WTC11 (cell line): ENCODE results near the gene LRIG1. TPM values are rescaled to one million over a fixed set of nuclear protein-coding genes. Genes with fewer than 3 reads are reported as not detected.

Experiments used
- ATAC-seq: fragments of 200-7000 bp; cut with Tn5 transposase; 2 replicates; pipeline ENCODE4 v1.10.0; 2021; ENCODE audit warnings: mild to moderate bottlenecking, moderate library complexity
- CTCF ChIA-PET: fragments of 300-600 bp; sonication (Branson Sonifier 250); formaldehyde crosslinking; loops from one replicate; lab custom pipeline; 2021; ENCODE audit warnings: antibody characterized with exemption; lab: Charles Lee
- POLR2A ChIA-PET: fragments of 350-600 bp; sonication (Branson Sonifier 250); formaldehyde crosslinking; loops from one replicate; lab custom pipeline; 2021; ENCODE audit warnings: antibody characterized with exemption; lab: Charles Lee
- DNase-seq: peaks from one replicate; pipeline ENCODE4 v3.0.0; 2021; ENCODE audit warnings: low spot score
- H3K27ac Mint-ChIP-seq: 2 replicates; pipeline ENCODE4 v1.8.0; 2021; ENCODE audit warnings: mixed read lengths
- H3K27me3 Mint-ChIP-seq: 2 replicates; pipeline ENCODE4 v1.8.0; 2021; ENCODE audit warnings: low read depth, mild to moderate bottlenecking, moderate library complexity, mixed read lengths
- H3K36me3 Mint-ChIP-seq: 2 replicates; pipeline ENCODE4 v1.8.0; 2021; ENCODE audit warnings: mixed read lengths
- H3K4me1 Mint-ChIP-seq: 2 replicates; pipeline ENCODE4 v1.8.0; 2022; ENCODE audit warnings: mixed read lengths
- H3K4me3 Mint-ChIP-seq: 2 replicates; pipeline ENCODE4 v1.8.0; 2021; ENCODE audit warnings: mild to moderate bottlenecking, moderate library complexity, mixed read lengths
- H3K9me3 Mint-ChIP-seq: 2 replicates; pipeline ENCODE4 v1.8.0; 2021; ENCODE audit warnings: mixed read lengths
- ATF1 ChIP-seq: sonication (generic); formaldehyde crosslinking; IDR thresholded peaks from 2 replicates; pipeline ENCODE4 v1.8.1; 2023; ENCODE audit warnings: mild to moderate bottlenecking, moderate library complexity, missing genetic modification reagents
- FOXP1 ChIP-seq: sonication (generic); formaldehyde crosslinking; IDR thresholded peaks from 2 replicates; pipeline ENCODE4 v1.8.0; 2022; ENCODE audit warnings: missing genetic modification reagents, mild to moderate bottlenecking, moderate library complexity, borderline replicate concordance
- HMGA2 ChIP-seq: fragments of 250-450 bp; sonication (Bioruptor Pico); IDR thresholded peaks from 2 replicates; pipeline ENCODE4 v1.4.0; 2021; ENCODE audit warnings: mild to moderate bottlenecking, moderate library complexity
- MXD4 ChIP-seq: fragments of 250-450 bp; sonication (Bioruptor Pico); IDR thresholded peaks from 2 replicates; pipeline ENCODE4 v1.8.0; 2021; ENCODE audit warnings: mild to moderate bottlenecking, moderate library complexity, borderline replicate concordance
- MYBL2 ChIP-seq: sonication (generic); formaldehyde crosslinking; IDR thresholded peaks from 2 replicates; pipeline ENCODE4 v1.8.1; 2023; ENCODE audit warnings: mild to moderate bottlenecking, moderate library complexity, missing genetic modification reagents
- NR2C2 ChIP-seq: sonication (generic); formaldehyde crosslinking; IDR thresholded peaks from 2 replicates; pipeline ENCODE4 v1.8.0; 2022; ENCODE audit warnings: mild to moderate bottlenecking, missing genetic modification reagents
- OVOL2 ChIP-seq: fragments of 250-450 bp; sonication (Bioruptor Pico); IDR thresholded peaks from 2 replicates; pipeline ENCODE4 v1.9.0; 2021; ENCODE audit warnings: mild to moderate bottlenecking, borderline replicate concordance
- RELA ChIP-seq: sonication (generic); formaldehyde crosslinking; IDR thresholded peaks from 2 replicates; pipeline ENCODE4 v1.8.1; 2022; ENCODE audit warnings: missing genetic modification reagents, mild to moderate bottlenecking, borderline replicate concordance
- SP1 ChIP-seq: sonication (generic); formaldehyde crosslinking; conservative IDR thresholded peaks from 2 replicates; pipeline ENCODE4 v1.8.1; 2022; ENCODE audit warnings: missing genetic modification reagents
- ZBTB21 ChIP-seq: sonication (generic); formaldehyde crosslinking; IDR thresholded peaks from 2 replicates; pipeline ENCODE4 v1.8.1; 2023; ENCODE audit warnings: mild to moderate bottlenecking, missing genetic modification reagents, borderline replicate concordance
- ZNF138 ChIP-seq: sonication (generic); formaldehyde crosslinking; conservative IDR thresholded peaks from 2 replicates; pipeline ENCODE4 v1.8.1; 2022; ENCODE audit warnings: mild to moderate bottlenecking, moderate library complexity, missing genetic modification reagents
- ZNF219 ChIP-seq: sonication (generic); formaldehyde crosslinking; IDR thresholded peaks from 2 replicates; pipeline ENCODE4 v1.8.0; 2023; ENCODE audit warnings: missing genetic modification reagents, mild to moderate bottlenecking, borderline replicate concordance
- ZNF232 ChIP-seq: sonication (generic); formaldehyde crosslinking; IDR thresholded peaks from 2 replicates; pipeline ENCODE4 v1.8.0; 2022; ENCODE audit warnings: mild to moderate bottlenecking, missing genetic modification reagents
- ZNF263 ChIP-seq: sonication (generic); formaldehyde crosslinking; IDR thresholded peaks from 2 replicates; pipeline ENCODE4 v1.8.1; 2022; ENCODE audit warnings: low read depth, mild to moderate bottlenecking, moderate library complexity, missing genetic modification reagents
- ZNF396 ChIP-seq: fragments of 250-450 bp; sonication (Bioruptor Pico); IDR thresholded peaks from 2 replicates; pipeline ENCODE4 v1.8.0; 2021; ENCODE audit warnings: mild to moderate bottlenecking, moderate library complexity, borderline replicate concordance
- total RNA-seq: library from RNA; stranded (reverse); gene quantifications from 3 replicates; pipeline ENCODE4 v1.2.3, GENCODE V29; 2021
- TF ChIP-seq, protein P1 (sequence below): sonication (generic); formaldehyde crosslinking; IDR thresholded peaks from 2 replicates; pipeline ENCODE4 v1.8.0; 2023; ENCODE audit warnings: missing genetic modification reagents
- TF ChIP-seq, protein P2 (sequence below): sonication (generic); formaldehyde crosslinking; conservative IDR thresholded peaks from 2 replicates; pipeline ENCODE4 v1.8.1; 2022; ENCODE audit warnings: mild to moderate bottlenecking, missing genetic modification reagents
- TF ChIP-seq, protein P3 (sequence below): sonication (generic); formaldehyde crosslinking; IDR thresholded peaks from 2 replicates; pipeline ENCODE4 v1.8.1; 2023; ENCODE audit warnings: mild to moderate bottlenecking, missing genetic modification reagents, moderate library complexity
- TF ChIP-seq, protein P4 (sequence below): sonication (generic); formaldehyde crosslinking; IDR thresholded peaks from 2 replicates; pipeline ENCODE4 v1.8.0; 2022; ENCODE audit warnings: missing genetic modification reagents
- TF ChIP-seq, protein P5 (sequence below): fragments of 250-450 bp; sonication (Bioruptor Pico); IDR thresholded peaks from 2 replicates; pipeline ENCODE4 v1.9.0; 2021; ENCODE audit warnings: moderate library complexity, mild to moderate bottlenecking, inconsistent platforms, borderline replicate concordance
- TF ChIP-seq, protein P6 (sequence below): sonication (generic); formaldehyde crosslinking; IDR thresholded peaks from 2 replicates; pipeline ENCODE4 v1.8.1; 2023; ENCODE audit warnings: mild to moderate bottlenecking, missing genetic modification reagents
- TF ChIP-seq, protein P7 (sequence below): sonication (generic); formaldehyde crosslinking; IDR thresholded peaks from 2 replicates; pipeline ENCODE4 v1.8.1; 2022; ENCODE audit warnings: mild to moderate bottlenecking, missing genetic modification reagents, moderate library complexity, borderline replicate concordance
- TF ChIP-seq, protein P8 (sequence below): sonication (generic); formaldehyde crosslinking; IDR thresholded peaks from 2 replicates; pipeline ENCODE4 v1.8.0; 2022; ENCODE audit warnings: mild to moderate bottlenecking, missing genetic modification reagents

Gene LRIG1
- total RNA-seq, 1 experiment from 2014 or later: 105 TPM

DNA sequence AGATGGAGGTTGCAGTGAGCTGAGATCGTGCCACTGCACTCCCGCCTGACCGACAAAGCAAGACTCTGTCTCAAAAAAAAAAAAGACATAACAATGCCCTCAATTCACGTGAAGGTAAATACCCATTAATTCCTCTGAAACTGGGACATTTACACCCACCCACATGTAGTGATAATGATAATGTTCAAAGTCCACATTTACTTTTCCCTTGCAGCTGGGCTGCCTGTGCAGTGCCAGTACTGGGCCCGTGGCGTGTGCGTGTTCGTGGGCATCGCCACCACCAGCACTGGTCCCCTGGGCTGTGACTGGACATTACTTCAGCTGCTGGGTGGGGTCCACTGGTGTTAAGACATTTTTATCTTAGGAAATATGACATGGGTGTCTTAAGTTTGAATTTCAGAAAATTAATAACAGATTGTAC lies 156.4 kb downstream of the LRIG1 start:
- H3K36me3 Mint-ChIP-seq: peaks cover 7% of the 10 kb centered on the region
- ChIA-PET CTCF (interaction anchor here (1.4 to 1.5 kb wide), 2 partner anchors 9 to 90 kb away, joined by 3 to 5 read pairs; no protein-coding TSS in a partner anchor), POLR2A (no interaction called here)
- H3K27me3 Mint-ChIP-seq: no peaks in the 10 kb centered on the region
- no peak for DNase-seq
- no peak overlapping the region for H3K27ac Mint-ChIP-seq
- TF ChIP-seq SP1 (CRISPR knock-in tag) (no peak), ZNF219 (CRISPR knock-in tag) (no peak), RELA (CRISPR knock-in tag) (no peak), OVOL2 (CRISPR knock-in tag) (no peak), ZNF263 (CRISPR knock-in tag) (no peak), ATF1 (no peak), ZNF232 (CRISPR knock-in tag) (no peak), ZNF396 (no peak), FOXP1 (CRISPR knock-in tag) (no peak), ZNF138 (CRISPR knock-in tag) (no peak), MYBL2 (CRISPR knock-in tag) (no peak)
- TF ChIP-seq, protein P1, sequence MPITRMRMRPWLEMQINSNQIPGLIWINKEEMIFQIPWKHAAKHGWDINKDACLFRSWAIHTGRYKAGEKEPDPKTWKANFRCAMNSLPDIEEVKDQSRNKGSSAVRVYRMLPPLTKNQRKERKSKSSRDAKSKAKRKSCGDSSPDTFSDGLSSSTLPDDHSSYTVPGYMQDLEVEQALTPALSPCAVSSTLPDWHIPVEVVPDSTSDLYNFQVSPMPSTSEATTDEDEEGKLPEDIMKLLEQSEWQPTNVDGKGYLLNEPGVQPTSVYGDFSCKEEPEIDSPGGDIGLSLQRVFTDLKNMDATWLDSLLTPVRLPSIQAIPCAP (CRISPR knock-in tag): no peak
- TF ChIP-seq, protein P2, sequence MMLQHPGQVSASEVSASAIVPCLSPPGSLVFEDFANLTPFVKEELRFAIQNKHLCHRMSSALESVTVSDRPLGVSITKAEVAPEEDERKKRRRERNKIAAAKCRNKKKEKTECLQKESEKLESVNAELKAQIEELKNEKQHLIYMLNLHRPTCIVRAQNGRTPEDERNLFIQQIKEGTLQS (CRISPR knock-in tag): no peak
- TF ChIP-seq, protein P3, sequence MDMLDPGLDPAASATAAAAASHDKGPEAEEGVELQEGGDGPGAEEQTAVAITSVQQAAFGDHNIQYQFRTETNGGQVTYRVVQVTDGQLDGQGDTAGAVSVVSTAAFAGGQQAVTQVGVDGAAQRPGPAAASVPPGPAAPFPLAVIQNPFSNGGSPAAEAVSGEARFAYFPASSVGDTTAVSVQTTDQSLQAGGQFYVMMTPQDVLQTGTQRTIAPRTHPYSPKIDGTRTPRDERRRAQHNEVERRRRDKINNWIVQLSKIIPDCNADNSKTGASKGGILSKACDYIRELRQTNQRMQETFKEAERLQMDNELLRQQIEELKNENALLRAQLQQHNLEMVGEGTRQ (CRISPR knock-in tag): no peak
- TF ChIP-seq, protein P4, sequence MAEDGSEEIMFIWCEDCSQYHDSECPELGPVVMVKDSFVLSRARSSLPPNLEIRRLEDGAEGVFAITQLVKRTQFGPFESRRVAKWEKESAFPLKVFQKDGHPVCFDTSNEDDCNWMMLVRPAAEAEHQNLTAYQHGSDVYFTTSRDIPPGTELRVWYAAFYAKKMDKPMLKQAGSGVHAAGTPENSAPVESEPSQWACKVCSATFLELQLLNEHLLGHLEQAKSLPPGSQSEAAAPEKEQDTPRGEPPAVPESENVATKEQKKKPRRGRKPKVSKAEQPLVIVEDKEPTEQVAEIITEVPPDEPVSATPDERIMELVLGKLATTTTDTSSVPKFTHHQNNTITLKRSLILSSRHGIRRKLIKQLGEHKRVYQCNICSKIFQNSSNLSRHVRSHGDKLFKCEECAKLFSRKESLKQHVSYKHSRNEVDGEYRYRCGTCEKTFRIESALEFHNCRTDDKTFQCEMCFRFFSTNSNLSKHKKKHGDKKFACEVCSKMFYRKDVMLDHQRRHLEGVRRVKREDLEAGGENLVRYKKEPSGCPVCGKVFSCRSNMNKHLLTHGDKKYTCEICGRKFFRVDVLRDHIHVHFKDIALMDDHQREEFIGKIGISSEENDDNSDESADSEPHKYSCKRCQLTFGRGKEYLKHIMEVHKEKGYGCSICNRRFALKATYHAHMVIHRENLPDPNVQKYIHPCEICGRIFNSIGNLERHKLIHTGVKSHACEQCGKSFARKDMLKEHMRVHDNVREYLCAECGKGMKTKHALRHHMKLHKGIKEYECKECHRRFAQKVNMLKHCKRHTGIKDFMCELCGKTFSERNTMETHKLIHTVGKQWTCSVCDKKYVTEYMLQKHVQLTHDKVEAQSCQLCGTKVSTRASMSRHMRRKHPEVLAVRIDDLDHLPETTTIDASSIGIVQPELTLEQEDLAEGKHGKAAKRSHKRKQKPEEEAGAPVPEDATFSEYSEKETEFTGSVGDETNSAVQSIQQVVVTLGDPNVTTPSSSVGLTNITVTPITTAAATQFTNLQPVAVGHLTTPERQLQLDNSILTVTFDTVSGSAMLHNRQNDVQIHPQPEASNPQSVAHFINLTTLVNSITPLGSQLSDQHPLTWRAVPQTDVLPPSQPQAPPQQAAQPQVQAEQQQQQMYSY (CRISPR knock-in tag): no peak
- TF ChIP-seq, protein P5, sequence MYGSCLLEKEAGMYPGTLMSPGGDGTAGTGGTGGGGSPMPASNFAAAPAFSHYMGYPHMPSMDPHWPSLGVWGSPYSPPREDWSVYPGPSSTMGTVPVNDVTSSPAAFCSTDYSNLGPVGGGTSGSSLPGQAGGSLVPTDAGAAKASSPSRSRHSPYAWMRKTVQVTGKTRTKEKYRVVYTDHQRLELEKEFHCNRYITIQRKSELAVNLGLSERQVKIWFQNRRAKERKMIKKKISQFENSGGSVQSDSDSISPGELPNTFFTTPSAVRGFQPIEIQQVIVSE (CRISPR knock-in tag): no peak
- TF ChIP-seq, all 79 proteins: peak for 0
- no peak for ATAC-seq
- peaks cover 11% of the 10 kb centered on the region for H3K4me1 Mint-ChIP-seq
- peaks cover 5% of the 10 kb centered on the region for H3K9me3 Mint-ChIP-seq
- no peak overlapping the region for H3K4me3 Mint-ChIP-seq

DNA sequence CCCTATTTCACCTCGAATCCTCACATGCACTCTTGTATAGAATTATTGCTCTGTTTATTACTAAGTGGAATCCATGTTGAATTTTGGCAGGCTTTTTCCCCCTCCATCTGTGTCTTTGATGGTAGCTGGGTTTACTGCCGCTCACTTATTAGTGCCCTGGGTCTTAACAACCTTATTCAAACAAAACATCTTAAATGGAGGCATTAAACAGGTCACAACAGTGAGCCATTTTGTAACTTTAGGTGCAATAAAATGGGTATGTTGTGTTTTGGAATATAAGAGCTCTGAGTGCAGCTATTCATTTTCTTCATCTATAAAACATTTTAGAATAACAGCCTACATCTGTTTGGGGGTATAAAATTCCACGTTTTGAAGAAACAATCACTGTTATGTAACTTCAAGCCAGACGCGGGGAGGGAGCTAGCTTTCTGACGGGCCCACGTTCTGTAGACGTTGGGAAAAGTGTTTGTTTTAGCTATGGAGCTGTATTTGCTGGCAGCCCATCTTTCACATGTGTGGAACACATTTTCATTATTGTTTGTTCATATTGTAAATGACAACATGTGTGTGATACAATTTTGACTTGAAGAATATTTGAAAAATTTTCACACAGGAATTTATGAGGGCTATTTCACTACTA lies 158.0 kb downstream of the LRIG1 start:
- DNase-seq (no peak), ATAC-seq (no peak)
- POLR2A ChIA-PET: no interaction called here
- no peak overlapping the region for H3K27ac Mint-ChIP-seq
- peaks cover 11% of the 10 kb centered on the region for H3K4me1 Mint-ChIP-seq
- H3K4me3 Mint-ChIP-seq: no peak overlapping the region
- H3K36me3 Mint-ChIP-seq: peaks cover 7% of the 10 kb centered on the region
- peaks cover 5% of the 10 kb centered on the region for H3K9me3 Mint-ChIP-seq
- no peaks in the 10 kb centered on the region for H3K27me3 Mint-ChIP-seq
- CTCF ChIA-PET: no interaction called here
- TF ChIP-seq, protein P6, sequence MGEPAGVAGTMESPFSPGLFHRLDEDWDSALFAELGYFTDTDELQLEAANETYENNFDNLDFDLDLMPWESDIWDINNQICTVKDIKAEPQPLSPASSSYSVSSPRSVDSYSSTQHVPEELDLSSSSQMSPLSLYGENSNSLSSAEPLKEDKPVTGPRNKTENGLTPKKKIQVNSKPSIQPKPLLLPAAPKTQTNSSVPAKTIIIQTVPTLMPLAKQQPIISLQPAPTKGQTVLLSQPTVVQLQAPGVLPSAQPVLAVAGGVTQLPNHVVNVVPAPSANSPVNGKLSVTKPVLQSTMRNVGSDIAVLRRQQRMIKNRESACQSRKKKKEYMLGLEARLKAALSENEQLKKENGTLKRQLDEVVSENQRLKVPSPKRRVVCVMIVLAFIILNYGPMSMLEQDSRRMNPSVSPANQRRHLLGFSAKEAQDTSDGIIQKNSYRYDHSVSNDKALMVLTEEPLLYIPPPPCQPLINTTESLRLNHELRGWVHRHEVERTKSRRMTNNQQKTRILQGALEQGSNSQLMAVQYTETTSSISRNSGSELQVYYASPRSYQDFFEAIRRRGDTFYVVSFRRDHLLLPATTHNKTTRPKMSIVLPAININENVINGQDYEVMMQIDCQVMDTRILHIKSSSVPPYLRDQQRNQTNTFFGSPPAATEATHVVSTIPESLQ (CRISPR knock-in tag): no peak
- TF ChIP-seq HMGA2 (CRISPR knock-in tag) (no peak), ZBTB21 (CRISPR knock-in tag) (no peak), MXD4 (no peak), NR2C2 (CRISPR knock-in tag) (no peak)
- TF ChIP-seq, protein P7, sequence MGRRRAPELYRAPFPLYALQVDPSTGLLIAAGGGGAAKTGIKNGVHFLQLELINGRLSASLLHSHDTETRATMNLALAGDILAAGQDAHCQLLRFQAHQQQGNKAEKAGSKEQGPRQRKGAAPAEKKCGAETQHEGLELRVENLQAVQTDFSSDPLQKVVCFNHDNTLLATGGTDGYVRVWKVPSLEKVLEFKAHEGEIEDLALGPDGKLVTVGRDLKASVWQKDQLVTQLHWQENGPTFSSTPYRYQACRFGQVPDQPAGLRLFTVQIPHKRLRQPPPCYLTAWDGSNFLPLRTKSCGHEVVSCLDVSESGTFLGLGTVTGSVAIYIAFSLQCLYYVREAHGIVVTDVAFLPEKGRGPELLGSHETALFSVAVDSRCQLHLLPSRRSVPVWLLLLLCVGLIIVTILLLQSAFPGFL: no peak
- TF ChIP-seq, protein P8, sequence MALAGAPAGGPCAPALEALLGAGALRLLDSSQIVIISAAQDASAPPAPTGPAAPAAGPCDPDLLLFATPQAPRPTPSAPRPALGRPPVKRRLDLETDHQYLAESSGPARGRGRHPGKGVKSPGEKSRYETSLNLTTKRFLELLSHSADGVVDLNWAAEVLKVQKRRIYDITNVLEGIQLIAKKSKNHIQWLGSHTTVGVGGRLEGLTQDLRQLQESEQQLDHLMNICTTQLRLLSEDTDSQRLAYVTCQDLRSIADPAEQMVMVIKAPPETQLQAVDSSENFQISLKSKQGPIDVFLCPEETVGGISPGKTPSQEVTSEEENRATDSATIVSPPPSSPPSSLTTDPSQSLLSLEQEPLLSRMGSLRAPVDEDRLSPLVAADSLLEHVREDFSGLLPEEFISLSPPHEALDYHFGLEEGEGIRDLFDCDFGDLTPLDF (CRISPR knock-in tag): no peak
